HG02642 (cell line): Measurements from ENCODE around the gene CLINT1.
A peak's percentile ranks its signal among the peaks of the same experiment; 100 is the strongest.

Source experiments
- ATAC-seq: cut with Tn5 transposase; IDR thresholded peaks from one replicate; pipeline ENCODE4 v1.9.1; 2021; ENCODE audit warnings: mild to moderate bottlenecking; ENCODE audit not compliant: unreplicated experiment, poor library complexity

The CLINT1 gene

GRCh38 chr5:157766902-157767301 lies 92.0 kb downstream of the CLINT1 start:
- no peak for ATAC-seq

DNA sequence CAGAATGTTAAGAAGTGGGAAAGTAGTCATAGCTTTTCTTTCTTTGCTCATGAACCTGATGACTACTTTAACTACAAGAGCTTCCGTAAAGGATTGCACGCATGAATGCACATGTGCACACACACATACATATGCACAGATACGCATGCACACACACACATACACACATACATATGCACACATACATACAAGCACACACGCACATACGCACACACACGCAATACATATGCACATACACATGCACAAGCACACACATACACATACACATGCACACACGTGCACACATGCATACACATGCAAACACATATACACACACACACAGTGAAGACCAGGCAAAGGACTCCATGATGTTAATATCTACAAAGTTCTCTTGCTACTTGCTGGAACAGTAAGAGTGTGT lies 92.5 kb downstream of the CLINT1 start:
- no peak for ATAC-seq

DNA sequence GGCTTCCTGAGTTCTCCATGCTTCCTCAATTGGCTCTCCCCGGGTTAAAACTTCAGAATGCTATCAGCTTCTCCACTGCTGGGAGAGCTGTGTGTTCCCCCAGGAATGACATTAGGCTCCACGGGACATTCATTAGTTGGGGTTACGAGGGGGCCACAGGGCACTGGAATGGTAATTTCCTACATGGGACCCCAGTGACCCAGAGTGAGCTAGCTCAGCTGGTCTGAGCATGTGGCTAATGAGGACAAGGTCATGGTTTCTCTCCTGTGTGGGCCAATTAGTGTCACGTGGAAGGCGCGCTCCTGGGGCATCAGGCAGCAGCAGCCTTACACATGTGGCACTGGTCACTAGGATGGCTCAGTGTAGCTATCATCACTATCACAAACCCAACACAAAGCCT lies 94.4 kb downstream of the CLINT1 start:
- ATAC-seq = no peak

- peak; percentile 73 for ATAC-seq
These were observed 97.0 kb downstream of the CLINT1 start for GRCh38 chr5:157761690-157762621.

DNA sequence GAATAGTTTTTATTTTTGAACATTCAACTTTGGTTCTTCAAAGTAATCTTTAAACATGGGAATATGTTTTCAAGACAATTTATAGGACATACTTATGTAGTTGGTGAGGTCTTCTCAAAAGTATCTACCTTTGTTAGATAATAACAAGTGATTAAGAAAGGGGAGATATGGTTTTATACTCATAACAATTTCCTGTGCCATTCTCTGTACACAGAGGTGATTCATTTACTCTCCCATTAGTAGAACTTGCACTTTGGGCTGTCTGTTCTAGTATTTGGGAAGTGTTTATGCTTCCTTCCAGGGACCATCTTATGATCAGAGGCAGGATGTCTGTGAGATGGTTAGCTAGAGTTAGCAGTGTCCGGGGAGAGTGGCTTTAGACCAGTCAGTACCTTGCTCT lies 100.2 kb downstream of the CLINT1 start:
- ATAC-seq = no peak

- no peak for ATAC-seq
These were observed 102.8 kb downstream of the CLINT1 start for GRCh38 chr5:157756122-157756521.

GRCh38 chr5:157750320-157750719 lies 108.6 kb downstream of the CLINT1 start:
- ATAC-seq = no peak

DNA sequence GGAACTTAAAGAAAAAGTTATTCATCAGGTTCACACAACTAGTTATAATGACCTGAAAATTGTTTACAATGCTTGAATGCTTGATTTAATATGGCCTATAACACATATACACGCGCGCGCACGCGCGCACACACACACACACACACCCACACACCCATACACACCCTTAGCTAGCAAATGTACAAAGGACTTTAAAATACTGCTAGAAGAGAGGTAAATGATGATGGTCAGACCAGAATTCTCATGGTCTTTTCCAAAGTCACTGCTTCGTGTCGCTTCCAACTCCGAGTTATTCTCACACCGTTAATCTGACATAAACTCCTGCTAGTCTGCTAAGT lies 109.5 kb downstream of the CLINT1 start:
- ATAC-seq = no peak

DNA sequence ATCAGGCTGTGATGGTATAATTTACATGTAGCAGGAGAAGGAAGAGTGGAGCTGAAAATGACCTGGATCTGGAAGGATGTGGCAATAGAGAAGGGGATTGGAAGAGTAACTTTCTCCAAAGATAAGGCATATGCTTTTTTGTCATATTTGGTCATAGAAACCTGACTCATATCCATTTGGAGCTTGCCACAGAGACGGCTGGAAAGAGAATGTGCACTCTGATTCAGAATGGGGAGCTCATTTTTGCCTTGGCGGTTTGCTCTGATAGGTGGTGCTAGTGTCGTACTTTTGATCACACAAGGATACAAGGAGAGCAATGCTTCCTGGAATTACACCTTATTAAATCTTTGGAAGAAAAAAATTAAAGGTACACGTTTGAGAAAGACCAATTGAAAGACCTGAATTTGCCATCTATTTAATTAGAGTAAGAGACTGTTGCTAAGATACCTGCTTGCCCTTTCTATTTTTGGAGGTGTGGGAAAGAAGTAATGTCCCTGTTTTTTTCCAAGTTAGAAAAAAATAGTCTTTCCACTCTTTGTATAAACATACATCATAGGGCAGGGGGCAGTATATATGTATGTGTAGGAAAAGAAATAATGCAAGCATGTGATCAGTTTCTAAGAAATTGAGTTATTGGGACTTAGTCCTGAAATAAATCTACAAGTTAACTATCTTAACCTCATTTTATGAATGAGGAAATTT lies 110.0 kb downstream of the CLINT1 start:
- ATAC-seq = no peak

GRCh38 chr5:157747766-157748700 lies 110.9 kb downstream of the CLINT1 start:
- no peak for ATAC-seq

GRCh38 chr5:157747173-157747740 lies 111.7 kb downstream of the CLINT1 start:
- ATAC-seq = no peak

DNA sequence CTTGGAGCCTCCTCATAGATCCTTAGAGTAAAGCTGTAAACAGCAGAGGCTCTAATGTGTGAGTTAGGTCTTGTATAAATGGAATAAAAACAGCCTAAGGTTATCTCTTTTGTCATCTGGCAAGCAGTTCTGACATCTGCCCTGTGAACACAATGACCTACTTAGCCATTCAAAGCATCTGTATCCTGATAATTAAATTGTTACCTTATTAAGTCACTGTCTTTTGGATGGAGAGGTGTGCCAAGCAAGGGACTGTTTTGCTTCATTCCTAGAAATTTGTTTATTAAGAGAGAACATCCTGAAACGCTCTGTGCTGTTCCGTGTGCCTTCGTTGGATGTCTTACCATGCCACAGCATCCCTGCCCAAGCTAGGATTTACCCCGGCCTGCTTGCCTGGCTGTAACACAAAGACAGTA lies 113.9 kb downstream of the CLINT1 start:
- no peak for ATAC-seq

DNA sequence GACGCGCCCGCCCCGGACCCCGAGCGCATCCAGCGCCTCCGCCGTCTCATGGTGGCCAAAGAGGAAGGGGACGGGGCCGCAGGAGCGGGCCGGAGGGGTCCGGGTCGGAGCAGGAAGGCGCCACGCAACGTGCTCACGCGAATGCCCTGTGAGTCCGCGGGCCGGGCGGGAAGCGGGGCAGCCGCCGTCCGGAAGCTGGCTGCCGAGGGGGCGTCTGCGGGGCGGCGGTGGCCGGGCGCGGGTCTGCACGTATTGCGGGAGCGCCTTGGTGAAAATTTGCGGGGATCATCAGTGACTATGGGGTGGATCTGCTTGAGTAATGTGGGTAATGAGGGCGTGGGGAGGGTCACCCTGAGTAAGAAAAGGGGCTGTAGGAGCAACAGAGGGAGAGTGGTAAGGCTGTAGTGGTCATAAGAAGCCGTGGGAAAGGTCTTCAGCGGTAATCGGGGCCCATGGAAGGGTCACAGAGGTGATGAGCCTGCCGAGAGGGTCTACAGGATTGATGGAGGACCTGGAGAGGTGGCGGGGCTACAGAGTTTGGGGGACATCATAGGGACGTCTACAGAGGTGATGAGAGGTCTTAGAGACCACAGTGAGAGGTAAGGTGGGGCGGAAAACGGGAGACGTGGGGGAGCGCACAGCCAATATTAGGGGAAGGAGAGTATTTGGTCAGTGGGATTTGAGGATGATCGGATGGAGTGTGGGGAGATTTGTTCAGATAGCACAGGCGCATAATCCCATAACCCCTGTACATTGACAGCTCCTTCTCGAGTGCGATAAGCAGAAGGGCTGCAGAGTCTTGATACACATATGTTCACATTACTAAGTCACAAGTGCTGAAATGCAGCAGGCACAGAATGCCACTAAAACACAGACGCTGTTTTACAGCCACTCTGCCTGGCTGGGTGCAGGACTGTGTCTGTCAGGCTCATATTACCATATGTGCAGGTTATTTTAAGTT lies 114.6 kb downstream of the CLINT1 start:
- peak; percentile 25 for ATAC-seq

GRCh38 chr5:157743163-157744050 lies 115.5 kb downstream of the CLINT1 start, which contains the start of gene LSM11:
Gene LSM11, plus strand, starts transcription at chr5:157743712. Its CDS starts 39 bp downstream, at chr5:157743751.
- ATAC-seq = peak; percentile 91

DNA sequence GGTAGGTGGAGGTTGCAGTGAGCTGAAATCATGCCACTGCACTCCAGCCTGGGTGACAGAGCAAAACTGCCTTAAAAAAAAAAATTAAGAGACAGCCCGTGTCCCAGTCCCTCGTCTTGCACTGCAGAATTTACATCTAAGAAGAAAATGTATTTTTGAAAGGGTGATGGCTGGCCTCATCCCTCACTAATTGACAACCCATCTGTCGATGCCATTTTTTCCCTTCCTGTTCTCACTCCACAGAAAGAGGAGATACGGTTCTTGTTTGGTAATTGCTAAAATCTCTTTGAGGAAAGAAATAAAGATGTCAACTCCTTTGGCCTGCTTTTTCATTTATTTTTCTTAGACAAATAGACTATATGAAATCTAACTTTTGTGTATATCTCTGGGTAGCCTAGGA lies 117.8 kb downstream of the CLINT1 start:
- ATAC-seq = no peak

DNA sequence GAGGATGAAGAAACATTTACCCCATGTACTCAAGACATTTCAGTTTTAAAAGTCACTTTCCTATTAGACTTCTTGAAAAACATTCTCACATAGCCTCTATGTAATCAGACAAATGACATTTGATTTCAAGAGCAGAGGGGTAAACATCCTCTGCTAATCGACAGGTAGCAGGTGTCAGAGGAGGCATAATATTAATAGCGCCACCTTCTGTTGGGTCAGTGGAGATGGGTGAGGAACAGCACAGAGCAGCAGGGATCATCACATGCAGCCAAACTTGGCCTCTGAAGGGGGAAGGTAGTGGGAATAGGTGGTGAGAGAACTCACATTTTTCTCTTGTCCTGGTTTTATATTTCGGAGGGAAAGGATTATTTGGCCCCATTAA lies 118.7 kb downstream of the CLINT1 start:
- no peak for ATAC-seq

GRCh38 chr5:157739388-157740228 lies 119.3 kb downstream of the CLINT1 start:
- no peak for ATAC-seq
